Hematopoietic multipotent progenitor cell treated with erythropoietin and hydrocortisone succinate and interleukin-3 and kit ligand, for 15 days (in vitro differentiated cells): ENCODE measurements around the gene PTK6.
"Not testable (repeated sequence)": the region's sequence is repeated elsewhere in the genome, so short reads cannot be mapped to it uniquely, and the experiment has no call there.

Experiments used
- DNase-seq: peaks from one replicate; pipeline ENCODE4 v3.0.0-alpha.2; 2015; ENCODE audit warnings: low spot score

The PTK6 gene

DNA sequence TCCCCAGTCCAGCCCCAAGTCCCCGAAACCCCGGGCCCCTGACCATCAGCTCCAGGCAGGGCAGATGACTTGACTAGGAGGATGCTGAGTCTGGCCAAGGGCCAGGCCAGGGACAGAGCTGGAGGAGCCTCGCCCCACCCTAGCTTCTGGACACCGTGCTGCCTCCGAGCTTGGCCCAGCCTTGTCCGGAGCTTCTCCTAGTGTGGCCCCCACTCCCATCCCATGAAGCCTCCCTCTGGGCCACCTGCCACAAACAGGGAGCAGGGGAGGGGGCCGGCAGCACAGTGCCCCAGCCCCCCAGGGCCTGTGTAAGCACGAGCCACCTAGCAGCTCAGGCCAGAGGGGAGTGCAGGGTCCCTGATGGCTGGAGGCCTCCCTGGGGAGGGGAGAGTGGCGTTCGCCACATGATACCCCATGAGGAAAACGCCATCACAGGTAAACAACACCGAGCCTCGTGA, 43.6 kb downstream of the PTK6 start:
- DNase-seq, result no peak

- DNase-seq, result no peak
Observed at GRCh38 chr20:63492982-63493381, 44.2 kb downstream of the PTK6 start.

DNA sequence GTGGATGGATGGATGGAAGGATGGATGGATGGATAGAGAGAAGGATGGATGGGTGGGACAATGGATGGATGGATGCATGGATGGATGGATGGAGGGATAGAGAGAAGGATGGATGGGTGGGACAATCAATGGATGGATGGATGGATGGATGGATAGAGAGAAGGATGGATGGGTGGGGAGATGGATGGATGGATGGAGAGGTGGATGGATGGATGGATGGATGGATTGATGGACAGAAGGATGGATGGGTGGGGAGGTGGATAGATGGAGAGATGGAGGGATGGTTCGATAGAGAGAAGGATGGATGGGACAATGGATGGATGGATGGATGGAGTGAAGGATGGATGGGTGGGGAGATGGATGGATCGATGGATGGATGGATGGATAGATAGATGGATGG, 44.7 kb downstream of the PTK6 start:
- DNase-seq, result no peak

- DNase-seq, result no peak
Observed at GRCh38 chr20:63491635-63492230, 45.4 kb downstream of the PTK6 start.

DNA sequence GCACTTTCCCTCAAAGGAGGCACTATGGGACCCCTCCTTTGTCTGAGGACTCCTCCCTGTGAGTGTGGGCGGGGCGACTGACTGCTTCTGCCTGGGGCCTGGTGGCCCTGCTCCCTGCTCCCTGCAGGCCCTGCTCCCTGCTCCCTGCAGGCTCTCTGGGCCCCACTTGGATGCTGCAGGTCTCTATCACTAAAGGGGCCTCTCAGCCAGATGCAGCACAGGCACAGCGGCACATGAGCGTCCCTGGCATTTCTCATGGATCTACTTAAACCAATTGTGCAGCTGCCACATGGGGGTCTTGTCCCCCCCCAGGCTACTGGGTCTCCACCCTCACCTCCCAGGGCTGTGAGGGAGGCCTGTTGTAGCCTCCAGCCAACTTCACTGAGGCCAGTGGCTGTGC, 46.1 kb downstream of the PTK6 start:
- no peak for DNase-seq

- no peak for DNase-seq
Observed at GRCh38 chr20:63490416-63490815, 46.8 kb downstream of the PTK6 start.

DNA sequence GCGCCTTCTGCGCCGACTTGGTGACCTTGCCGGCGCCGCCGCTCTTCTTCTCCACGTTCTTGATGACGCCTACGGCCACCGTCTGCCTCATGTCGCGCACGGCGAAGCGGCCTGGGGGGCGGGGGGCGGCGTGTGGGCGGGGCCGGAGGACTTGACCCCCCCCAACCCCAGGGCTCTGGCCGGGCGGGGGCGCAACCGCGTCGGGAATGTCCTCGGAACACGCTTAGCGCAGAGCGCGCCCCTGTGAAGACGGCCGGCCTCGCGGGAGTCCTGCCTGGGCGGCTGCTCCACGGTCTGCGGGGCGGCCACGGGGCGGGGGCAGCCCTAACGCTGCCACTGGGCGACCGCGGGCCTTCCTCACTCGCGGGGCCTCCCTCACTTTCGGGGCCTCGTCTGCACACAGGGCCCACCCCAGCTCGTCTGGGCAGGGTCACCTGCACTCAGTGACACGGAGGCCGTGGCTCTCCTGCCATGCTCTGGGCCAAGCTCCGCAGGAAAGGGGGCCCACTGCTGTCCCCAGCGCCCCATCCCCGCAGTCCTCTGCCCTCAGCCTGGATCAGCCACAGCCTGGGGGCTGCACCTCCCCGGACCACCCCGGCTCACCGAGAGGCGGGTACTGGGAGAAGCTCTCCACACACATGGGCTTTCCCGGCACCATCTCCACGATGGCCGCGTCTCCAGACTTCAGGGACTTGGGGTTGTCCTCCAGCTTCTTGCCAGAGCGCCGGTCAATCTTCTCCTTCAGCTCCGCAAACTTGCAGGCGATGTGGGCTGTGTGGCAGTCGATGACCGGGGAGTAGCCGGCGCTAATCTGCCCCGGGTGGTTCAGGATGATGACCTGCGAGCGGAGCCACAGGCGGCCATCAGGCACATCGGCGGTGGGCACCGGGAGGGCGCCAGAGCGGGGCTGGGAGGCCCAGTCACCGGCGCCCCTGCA, 48.6 kb downstream of the PTK6 start:
- DNase-seq, result no peak

DNA sequence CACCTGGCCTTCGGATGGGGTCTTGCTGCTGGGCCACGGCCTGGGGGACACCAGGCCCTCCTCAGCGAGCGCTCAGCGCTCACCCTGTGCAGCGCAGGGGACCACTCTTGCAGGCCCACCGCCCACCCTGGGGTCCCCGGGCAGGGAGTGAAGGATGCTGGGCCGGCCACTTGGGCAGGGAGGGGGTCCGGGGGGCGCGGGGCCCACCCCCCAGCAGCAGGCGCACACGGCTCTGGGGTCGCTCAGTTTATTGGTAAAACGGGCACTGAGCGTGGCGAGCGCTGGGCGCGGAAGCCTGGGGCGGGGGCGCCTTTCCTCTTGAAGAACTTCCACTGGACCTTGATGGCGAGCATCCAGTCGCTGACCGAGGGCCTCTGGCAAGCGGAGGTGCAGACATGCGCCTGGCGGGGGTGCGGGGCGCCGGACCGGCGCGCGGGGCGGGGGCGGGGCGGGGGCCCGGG, 49.4 kb downstream of the PTK6 start:
- no peak for DNase-seq

GRCh38 chr20:63487116-63487764, 49.9 kb downstream of the PTK6 start:
- no peak for DNase-seq

DNA sequence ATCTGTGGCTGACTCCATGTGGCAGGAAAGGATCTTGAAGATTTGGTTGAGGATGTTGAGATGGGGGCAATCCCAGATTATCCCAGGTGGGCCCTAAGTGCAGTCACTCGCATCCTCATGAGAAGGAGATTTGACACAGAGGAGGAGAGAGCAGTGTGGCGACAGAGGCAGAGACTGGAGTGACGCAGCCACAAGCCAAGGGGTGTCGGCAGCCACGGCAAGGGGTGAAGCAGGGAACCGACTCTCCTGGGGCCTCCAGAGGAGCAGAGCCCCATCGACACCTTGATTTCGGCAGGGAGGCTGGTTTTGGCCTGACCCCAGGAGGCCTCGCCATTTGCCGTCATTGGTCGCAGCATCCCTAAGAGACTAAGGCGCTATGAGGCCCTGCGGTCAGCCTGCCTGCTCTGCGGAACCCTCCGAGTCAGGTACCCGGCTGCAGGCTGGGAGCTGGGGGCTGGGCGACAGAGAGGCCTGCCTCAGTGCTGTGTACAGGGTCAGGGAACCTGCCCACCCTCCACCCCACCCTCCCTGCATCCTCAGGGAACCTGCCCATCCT, 50.8 kb downstream of the PTK6 start:
- no peak for DNase-seq

DNA sequence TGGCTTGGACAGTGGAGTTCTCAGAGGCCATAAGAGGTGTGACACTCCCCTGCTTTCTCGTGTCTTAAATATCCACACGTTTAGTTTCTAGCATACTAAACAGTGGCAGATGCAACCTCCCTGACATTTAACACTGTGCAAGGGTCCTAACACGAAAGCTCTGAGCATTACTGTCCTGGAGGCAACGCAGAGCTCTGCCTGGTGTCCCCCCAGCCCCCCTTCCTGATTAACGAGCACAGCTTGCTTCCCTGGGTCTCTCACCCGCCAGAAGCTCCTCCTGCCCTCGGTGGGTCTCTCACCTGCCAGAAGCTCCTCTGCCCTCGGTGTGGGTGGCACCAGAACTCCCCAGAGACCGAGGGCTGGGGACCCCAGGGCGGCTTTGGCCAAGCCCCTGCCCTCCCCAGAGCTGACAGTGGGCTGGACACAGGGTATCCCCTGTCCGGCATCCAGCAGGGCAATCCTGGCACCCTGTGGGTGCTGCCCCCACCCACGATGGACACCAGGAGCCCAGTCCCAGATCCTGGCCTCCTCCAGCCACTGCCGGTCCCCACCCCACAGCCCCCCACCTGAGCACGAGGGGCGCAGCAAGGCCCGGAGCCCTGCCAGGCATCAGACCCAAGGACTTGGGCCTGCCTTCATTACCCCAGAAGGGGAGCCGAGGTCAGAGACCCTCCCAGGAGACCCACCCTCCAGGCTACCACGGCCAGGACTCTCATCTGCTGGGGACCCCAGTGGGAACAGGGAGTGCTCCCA, 52.3 kb downstream of the PTK6 start:
- DNase-seq, result no peak

DNA sequence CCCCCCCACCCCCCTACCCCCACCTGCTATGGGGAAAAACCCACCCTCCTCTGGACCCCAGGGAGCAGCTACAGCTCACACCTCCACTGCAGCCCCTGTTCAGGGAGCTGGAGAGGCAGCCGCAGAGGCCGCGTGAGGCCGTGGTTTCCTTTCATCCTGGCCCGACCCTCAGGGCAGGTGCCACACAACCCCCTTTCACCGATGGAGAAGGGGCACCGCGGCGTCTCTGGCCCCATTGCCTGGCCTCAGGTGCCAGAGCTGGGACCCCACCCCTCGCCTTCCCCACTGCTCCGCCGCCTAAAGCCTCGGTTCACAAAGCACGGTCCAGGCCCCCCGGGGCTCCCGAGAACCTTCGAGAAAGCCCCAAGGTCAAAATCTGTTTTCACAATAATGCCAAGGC, 52.9 kb downstream of the PTK6 start:
- no peak for DNase-seq

DNA sequence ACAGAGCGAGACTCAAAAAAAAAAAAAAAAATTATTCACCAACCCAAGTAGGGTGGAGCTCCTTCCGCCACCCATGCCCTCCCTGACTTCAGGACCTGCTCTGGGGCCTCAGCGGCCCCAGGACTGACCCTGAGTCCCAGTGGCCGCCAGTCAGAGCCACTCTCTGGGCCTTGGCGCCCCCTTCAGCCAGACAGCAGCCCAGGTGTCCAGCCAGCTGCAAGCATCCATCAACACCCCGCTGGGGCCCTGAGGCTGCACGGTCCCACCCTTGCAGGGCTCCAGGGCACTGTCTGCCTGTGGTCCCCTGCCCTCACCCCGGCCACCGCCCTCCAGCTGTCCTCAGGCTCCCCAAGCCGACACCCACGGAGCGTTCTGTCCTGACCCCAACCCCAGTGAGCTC, 53.3 kb downstream of the PTK6 start:
- DNase-seq, result no peak

DNA sequence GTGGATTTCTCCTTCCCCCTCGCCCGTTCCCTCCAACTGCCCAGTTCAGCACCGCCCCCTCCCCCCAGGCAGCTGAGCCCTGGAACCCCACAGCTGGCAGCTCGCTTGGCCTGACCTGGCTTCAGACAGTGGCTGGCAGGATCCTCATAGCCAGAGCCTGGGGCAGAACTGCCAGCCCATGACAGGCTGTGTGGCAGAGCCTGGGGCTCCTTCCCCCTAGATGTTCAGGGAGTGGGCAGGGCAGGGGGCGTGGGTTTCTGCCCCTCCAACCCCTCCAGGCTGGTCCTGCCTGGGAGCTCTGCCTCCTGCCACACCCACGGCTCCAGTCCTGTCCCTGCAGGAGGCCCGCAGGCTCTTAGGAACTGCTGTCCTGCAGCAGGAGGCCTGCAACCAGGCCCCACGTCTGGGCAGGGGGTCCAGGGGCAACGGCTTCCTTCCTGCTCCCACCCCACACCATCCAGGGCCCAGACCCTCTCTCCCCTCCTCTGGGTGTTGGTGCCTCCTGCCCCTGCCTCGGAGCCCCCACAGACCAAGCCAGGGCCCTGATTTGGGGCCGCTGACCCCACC, 55.1 kb downstream of the PTK6 start:
- DNase-seq, result no peak

DNA sequence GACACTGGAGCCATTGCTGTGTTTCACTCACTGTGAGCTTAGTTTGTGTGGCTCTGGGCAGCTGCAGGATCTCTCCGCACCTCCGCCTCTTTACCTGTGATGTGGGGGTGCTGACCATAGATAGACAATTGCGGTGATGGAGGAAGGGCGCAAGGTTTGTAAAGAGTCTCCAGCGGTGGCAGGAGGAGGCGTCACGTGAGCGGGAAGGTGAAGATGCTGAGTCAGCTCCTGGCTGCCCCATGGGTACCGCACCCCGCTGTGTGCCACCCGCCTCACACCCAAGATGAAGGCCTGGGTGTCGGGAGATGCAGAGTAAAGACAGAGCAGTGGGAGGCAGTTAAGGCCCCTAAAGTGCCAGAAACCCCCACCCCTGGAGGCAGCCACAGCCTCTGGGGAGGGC, 55.7 kb downstream of the PTK6 start:
- no peak for DNase-seq

- not testable (repeated sequence) for DNase-seq
Observed at GRCh38 chr20:63479695-63480419, 57.3 kb downstream of the PTK6 start.

- no peak for DNase-seq
Observed at GRCh38 chr20:63478346-63479302, 58.6 kb downstream of the PTK6 start.
